GM18519 (cell line): ENCODE measurements around the gene MAPK8IP3.
A peak's percentile ranks its signal among the peaks of the same experiment; 100 is the strongest.
"Not testable (repeated sequence)": the region's sequence is repeated elsewhere in the genome, so short reads cannot be mapped to it uniquely, and the experiment has no call there.

Source experiments
- ATAC-seq: cut with Tn5 transposase; IDR thresholded peaks from one replicate; pipeline ENCODE4 v1.9.1; 2021; ENCODE audit warnings: mild to moderate bottlenecking, moderate library complexity; ENCODE audit not compliant: unreplicated experiment, low FRiP score

Gene MAPK8IP3

GRCh38 chr16:1677942-1678499 lies 28.0 kb upstream of the MAPK8IP3 start, which contains the start of gene JPT2:
TSS of gene JPT2 (plus strand) at chr16:1678279. CDS start at chr16:1678313, 34 bp downstream.
- peak; percentile 83 for ATAC-seq

DNA sequence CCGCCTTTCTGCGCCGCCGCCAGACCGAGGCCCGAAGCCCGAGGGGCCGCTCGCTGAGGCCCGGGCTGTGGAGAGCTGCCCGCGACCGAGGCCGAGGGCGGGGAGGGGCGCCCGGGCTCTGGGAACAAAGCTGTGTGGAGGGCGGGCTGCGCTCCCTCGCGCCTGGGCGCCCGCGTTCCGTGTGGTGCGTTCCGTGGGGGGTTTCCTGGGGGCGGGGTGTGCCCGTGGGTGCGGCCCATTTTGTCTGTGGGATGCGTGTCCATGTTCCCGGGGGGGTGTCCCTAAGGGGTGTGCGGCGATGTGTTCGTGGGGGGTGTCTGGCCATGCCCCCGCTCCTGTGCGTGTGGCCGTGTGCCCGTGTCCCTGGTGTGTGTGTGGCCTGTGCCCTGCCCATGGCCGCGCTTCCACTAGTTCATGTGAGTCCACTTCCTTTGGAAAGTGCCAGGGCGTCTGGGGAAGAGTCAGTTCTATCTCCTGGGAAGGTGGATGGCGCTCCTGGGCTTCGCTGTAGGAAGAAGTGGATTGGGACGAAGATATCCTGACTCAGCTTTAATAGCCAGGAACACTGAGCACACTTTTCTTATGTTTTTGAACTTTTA lies 27.4 kb upstream of the MAPK8IP3 start:
- ATAC-seq = no peak

GRCh38 chr16:1680361-1680760 lies 25.6 kb upstream of the MAPK8IP3 start:
- no peak for ATAC-seq

- ATAC-seq = no peak
These were observed 25.0 kb upstream of the MAPK8IP3 start for GRCh38 chr16:1681032-1681431.

- no peak for ATAC-seq
These were observed 18.3 kb upstream of the MAPK8IP3 start for GRCh38 chr16:1687427-1688316.

GRCh38 chr16:1688807-1689560 lies 17.0 kb upstream of the MAPK8IP3 start:
- no peak for ATAC-seq

DNA sequence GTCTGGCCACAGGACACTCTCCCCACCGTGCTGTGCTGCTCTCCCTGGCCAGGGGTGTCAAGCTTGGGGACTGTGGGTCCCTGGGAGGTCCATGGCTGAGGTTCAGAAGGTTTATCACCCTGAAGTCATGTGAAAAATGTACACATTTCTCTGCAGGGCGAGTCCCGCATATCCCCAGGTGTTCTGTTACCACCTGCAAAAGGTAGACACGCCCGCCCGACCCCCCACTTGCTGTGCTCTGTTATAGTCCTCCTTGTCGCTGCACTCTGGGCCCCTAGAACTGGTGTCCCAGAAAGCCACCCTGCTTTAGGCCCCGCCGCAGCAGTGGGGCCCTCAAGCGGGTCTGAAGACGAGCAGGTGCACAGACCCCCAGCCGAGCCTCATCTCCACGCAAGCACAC lies 16.1 kb upstream of the MAPK8IP3 start:
- ATAC-seq = no peak

GRCh38 chr16:1690810-1691209 lies 15.2 kb upstream of the MAPK8IP3 start:
- no peak for ATAC-seq

GRCh38 chr16:1691276-1691675 lies 14.7 kb upstream of the MAPK8IP3 start:
- no peak for ATAC-seq

GRCh38 chr16:1691956-1692355 lies 14.0 kb upstream of the MAPK8IP3 start:
- ATAC-seq = no peak

DNA sequence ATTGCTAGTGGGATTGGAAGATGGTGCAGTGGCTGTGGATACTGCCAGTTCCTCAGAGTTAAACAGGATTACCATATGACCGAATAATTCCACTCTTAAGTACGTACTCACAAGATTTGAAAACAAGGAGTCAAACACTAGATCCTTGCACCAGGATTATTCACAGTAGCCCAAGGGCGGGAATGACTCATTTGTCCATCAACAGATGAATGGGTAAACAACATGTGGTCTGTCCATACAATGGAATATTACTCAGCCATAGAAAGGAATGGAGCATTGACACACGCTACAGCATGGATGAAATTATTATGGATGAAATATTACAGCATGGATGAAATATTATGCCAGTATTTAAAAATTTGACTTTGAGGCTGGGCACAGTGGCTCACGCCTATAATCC lies 9.1 kb upstream of the MAPK8IP3 start:
- ATAC-seq = no peak

DNA sequence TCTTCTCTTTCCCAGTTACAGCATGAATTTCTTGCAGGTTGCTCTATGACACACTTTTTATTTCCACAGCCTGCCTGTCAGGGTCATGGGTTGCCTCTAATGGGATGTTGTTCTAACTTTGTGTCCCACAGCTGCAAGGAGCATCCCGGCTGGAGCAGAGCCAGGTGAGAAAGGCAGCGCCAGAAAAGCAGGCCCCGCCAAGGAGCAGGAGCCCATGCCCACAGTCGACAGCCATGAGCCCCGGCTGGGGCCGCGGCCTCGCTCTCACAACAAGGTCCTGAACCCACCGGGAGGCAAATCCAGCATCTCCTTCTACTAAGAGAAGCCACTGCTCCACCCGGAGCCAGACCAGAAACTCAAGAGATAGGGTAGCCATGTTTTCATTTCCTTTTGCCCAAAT lies 7.3 kb upstream of the MAPK8IP3 start:
- no peak for ATAC-seq

DNA sequence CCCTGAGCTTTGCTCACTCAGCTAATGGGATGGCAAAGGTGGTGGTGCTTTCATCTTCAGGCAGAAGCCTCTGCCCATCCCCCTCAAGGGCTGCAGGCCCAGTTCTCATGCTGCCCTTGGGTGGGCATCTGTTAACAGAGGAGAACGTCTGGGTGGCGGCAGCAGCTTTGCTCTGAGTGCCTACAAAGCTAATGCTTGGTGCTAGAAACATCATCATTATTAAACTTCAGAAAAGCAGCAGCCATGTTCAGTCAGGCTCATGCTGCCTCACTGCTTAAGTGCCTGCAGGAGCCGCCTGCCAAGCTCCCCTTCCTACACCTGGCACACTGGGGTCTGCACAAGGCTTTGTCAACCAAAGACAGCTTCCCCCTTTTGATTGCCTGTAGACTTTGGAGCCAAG lies 5.7 kb upstream of the MAPK8IP3 start:
- ATAC-seq = no peak

GRCh38 chr16:1701216-1701878 lies 4.6 kb upstream of the MAPK8IP3 start:
- no peak for ATAC-seq

DNA sequence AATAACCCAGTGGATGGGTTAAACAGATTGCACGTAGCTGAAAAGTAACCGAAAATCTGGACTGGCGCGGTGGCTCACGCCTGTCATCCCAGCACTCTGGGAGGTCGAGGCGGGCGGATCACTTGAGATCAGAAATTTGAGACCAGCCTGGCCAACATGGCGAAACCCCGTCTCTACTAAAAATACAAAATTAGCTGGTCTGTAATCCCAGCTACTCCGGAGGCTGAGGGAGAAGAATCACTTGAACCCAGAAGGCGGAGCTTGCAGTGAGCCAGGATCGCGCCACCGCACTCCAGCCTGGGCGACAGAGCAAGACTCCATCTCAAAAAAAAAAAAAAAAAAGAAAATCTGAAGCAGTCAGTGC lies 689 bp upstream of the MAPK8IP3 start:
- ATAC-seq = not testable (repeated sequence)

GRCh38 chr16:1706386-1707192 lies 594 bp downstream of the MAPK8IP3 start:
- peak; percentile 4 for ATAC-seq

- no peak for ATAC-seq
These were observed 1.3 kb downstream of the MAPK8IP3 start for GRCh38 chr16:1707193-1707790.

DNA sequence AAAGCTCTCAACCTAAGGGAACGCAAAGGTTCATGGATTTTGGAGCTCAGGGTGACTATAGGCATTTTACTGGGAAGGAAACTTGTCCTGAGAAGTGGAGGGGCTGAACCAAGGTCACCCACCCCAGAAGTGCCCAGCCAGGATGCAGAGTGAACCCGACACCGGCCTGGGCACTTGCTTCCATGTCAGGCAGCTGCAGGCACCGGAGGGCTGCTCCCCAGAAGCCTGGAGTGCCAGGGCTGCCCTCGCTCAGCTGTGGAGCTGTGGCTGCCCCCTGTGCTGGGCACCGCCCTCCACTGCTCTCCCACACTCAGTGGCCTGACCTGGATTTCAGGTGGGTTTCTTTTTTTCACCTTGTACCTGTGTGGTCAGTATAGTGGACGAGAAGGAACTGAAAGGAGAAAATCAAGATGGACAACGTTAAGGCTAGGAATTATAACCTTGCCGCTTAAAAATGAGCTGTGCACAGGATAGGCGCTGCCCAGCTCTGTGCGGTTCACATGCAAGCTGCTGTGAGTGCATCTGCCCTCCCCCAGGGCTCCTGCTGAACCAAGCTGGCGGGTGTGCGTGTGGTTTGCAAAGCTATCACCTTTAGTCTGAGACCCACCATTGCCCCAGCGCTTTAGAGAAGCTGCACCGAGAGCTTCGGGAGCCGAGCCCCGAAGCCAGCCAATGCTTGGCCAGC lies 2.2 kb downstream of the MAPK8IP3 start:
- no peak for ATAC-seq

GRCh38 chr16:1708768-1709180 lies 2.8 kb downstream of the MAPK8IP3 start:
- ATAC-seq = no peak
